Mucosa of gallbladder (tissue), 1 donor: ENCODE measurements around the gene NECTIN1. TPM values are rescaled to one million over a fixed set of nuclear protein-coding genes. Genes with fewer than 3 reads are reported as not detected.

Experiments used
- DNase-seq: peaks from one replicate; pipeline ENCODE4 v3.0.0-alpha.2; 2020; ENCODE audit warnings: low spot score
- total RNA-seq: library from RNA; stranded (reverse); gene quantifications from one replicate; pipeline ENCODE4 v1.2.1, GENCODE V29; 2021
- donor health status: DM: no; HTN: no; CAD: no.

Gene NECTIN1
- total RNA-seq, 1 donor from 2014 or later, result 13.2 TPM

DNA sequence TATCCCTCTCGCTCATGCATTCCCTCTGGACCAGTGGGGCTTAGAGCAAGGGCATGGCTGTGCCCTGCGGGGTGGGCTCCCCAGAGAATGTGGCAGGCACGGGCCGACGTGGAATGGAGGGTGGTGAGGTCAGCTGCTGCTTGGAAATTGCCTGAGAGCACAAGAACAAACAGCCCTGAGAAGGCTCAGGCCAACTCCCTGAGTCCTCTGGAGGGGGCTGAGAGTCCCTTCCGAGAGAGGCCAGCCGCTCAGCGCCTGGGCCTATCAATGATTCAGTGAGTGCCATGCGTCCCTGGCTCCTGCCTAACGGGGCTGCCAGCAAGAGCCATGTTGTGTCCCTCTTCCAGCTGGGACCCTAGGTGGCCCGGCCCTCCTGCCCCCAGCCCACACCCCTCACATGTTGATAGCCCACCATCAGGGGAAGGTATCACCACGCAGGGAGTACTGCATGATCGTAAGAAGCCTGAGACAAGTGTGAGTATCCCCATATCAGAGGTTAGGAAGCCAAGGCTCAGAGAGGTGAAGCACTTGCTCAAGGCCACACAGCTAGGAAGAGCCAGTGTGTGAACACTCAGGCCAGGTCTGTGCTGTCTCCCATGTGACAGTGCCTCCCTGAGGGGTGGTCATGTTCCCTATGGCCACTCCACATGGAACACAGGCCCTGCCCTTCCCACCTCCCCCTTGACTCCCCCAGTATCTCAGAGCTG lies 55.8 kb downstream of the NECTIN1 start:
- no peak for DNase-seq

DNA sequence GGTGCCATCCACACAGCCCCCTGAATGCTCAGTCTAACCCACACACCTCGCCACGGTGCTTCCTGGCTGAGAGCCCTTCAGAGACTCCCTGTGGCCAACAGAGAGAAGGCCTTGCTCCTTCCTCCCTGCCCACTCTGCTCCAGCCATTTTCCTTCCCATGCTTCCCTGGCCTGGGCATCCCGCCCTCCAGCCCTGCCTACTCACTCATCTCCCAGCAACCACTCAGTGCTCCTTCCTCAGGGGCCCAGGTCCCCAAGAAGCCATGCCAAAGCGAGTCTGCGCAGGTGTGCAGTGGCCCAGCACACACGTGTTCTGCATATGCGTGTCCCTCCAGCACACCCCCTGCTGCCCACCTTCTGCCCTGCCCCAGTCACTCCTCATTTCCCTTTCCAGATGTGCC lies 56.4 kb downstream of the NECTIN1 start:
- no peak for DNase-seq

DNA sequence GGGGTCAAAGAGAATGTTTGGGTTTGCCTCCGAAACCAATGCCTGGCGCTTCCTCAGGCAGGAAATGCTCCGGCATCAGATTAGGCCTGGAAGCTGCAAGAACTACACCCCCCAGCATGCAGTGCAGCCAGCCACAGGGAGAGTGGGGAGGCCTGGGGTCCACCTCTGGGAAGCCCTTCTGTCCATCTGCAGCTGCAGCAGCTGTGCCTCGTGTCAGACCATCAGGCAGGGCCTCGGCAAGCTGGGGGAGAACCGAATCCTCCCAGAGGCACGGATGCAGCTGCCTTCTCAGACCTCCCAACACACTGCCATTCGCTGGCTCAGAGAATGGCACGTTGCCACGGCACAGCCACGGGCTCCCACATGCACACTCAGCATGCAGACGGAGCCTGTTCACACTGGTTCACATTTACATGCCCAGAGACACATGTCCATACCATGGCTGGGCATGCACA lies 57.4 kb downstream of the NECTIN1 start:
- no peak for DNase-seq

DNA sequence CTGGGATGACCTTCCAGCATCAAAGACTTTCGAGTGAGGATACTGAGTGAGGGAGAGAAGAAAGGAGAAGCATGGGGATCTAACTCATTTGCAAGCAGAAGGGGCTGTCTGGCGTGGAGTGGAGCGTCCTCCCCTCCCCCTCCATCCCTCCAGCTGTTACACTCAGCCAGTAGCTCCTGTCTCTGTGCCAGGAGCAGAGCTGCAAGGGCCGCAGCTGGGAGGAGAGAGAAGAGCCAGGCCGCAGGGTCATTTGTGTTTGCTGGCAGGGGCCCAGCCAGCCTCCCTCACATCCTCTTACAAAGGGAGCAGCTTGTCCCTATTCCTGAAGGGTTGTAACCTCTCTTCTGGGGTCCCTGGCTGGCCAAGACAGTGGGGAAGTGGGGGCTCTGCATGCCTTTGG lies 57.9 kb downstream of the NECTIN1 start:
- peak; percentile 68 for DNase-seq

DNA sequence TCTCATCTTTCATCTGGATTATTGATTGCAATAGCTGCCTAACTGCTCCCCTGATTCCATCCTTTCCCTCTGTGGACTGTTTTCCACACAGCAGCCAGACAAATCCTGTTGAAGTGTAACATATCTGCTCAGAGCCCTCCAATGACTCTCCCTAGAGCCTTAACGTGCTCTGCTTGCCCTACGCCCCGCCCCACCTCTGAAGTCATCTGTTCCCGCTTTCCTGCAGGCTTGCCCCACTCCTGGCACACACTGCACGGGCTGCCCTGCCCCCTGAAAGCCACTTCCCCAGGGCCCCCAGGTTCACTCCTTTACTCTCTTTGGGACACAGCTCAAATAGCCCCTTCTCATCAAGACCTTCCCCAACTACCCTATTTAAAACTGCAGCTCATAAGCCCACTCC lies 59.5 kb downstream of the NECTIN1 start:
- DNase-seq, result no peak

DNA sequence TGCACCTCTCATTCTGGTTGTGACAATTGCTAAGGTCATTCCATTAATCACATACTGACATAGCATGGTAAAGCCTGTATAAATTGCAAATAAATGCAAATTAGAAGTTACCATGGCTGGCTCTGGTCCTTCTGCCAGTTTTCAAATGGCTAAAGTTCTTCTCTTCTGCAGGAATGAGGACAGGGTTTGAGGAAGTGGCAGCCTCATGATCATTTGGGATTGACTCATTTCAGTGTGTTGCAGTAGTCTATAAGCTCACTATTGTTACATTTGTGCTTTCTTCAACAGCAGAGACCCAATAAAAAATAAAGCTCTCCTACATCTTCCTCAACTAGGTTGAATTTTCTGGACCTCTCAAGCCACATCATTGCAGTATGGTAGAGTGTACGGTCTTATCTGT lies 60.3 kb downstream of the NECTIN1 start:
- no peak for DNase-seq

DNA sequence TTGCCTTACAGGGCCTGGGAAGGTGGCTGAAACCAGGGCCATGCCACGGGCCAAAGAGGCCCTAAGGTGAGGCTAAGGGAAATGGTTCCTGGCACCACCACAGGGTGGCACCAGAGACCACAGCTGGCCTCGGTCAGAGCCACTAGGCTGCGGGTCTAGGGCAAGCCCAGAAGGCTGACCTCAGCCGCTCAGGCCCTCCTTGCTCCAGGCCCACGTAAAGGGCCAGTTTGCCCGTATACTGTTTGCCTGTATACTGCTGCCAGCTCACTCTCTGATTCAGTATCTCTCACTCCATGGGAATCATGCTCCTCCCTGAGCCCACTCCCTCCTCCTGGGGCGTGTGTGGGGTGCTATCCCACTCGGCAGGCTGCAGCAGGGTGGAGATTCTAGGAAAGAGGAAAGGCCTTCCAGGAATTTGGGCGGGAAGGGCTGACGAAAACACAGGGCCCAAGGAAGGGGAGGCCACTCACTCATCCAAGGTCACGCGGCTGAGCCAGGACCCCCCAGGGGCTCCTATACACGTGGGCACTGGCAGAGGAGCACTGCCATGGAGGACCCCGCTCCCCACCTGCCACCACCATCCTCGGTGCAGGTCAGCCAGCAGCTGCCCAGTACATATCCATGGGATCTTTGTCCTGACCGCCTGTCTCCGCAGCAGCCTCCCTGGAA lies 62.4 kb downstream of the NECTIN1 start:
- peak; percentile 71 for DNase-seq

DNA sequence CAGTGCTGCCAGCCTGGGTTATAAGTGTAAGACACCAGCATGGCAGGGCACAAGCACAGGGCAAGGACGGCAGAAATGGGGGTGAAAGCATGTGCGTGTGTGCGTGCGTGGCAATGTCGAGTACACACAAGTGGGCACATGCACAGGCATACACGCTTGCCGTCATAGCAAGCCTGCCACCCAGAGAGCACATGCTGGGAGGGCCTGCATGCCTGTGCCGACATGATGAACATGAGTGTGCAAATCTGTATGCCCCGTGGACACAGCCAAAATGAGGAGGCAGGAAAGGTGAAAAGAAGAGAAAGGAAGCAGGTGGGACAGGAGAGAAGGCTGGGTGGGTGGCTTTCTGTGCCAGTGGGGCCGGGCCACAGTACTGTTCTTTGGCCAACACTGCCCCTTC lies 62.9 kb downstream of the NECTIN1 start:
- no peak for DNase-seq

DNA sequence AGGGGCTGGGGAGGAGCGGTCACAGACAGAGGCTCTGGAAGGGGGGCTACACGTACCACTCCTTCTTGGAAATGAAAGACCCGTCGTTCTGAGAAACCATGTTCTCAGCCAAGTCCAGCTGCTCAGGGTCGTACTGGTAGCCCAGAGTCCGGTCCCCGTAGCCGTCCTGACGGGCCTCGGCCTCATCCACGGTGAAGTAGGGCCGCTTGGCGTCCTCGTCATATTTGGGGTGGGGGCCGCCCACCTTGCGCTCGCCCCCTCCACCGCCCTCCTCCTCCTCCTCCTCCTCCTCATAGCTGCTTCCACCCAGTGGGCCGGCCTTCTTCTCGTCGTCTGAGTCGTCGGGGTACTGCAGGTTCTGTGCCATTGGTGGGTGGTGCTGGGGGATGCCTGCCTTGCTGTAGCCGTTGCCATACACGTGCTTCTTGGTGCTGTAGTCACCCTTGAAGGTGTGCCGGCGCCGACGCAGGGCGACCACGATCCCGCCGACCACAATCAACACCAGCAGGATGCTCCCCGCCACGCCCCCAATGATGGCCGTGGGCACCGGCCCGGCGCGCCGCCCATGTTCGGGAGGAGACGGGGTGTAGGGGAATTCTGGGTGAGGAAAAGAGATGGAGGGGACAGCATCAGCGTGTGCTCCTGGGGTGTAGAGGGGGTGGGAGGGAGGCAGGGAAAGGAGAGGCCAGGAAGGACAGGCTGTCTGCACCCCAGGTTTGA lies 64.1 kb downstream of the NECTIN1 start:
- DNase-seq, result no peak

DNA sequence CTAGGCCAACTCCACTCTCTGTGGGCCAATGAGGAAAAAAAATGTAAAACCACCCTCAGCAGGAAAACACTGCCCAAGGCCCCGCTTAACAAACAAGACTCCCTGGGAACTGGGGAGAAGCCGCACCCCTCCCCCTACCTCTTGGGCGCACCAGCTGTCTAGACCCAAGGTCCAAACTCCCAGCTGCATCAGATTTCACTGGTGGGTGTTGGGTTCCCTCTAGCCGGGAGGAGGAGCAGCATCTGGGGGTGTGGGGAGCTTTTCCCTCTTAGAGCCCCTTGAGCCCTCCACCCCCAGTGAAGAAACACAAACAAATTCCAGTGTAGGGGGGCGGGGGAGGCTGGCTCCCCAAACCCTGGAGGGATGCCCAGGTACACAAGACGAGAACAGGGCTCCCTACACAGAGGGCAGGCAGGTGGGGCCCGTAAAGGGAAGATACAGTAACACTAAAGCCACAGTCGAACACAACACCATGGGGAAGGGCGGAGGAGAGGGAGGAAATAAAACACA lies 64.9 kb downstream of the NECTIN1 start:
- no peak for DNase-seq

DNA sequence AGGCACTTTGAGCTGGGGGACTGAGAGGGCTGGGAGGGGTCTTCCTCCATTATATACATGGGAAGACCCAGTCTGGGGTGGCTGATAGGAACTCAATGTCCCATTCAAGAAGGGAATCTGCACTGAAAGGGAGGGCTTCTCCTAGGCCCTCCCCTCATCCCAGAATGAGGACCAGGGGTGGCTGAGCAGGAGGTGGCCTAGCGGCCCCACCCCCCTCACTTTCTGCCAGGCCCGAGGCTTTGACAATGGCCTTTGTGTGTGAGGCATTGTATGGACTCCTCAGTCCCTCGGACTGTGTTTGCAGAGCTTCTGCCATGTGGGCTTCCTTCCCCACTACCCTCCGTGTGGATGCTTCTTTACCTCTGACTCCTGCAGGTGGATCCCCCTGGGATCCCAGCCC lies 65.7 kb downstream of the NECTIN1 start:
- DNase-seq, result no peak

DNA sequence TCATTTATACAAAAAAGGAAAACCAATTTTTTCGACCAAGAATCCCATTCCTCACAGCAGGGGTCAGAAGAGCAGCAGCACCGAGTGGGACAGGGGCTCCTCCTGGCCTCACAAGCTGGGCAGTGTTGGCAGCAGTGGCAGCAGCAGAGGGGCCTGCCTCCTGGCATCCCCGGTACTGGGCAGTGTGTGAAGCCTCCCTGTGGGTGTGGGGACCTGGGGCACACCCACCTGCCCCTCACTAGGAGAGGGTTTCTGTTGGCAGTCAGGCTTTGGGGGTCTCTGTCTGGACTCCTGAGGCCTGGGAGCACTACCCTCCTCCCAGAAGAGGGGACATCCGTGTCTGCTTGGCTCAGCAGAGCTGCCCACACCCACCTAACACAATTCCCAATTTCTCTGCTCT lies 67.8 kb downstream of the NECTIN1 start:
- no peak for DNase-seq

DNA sequence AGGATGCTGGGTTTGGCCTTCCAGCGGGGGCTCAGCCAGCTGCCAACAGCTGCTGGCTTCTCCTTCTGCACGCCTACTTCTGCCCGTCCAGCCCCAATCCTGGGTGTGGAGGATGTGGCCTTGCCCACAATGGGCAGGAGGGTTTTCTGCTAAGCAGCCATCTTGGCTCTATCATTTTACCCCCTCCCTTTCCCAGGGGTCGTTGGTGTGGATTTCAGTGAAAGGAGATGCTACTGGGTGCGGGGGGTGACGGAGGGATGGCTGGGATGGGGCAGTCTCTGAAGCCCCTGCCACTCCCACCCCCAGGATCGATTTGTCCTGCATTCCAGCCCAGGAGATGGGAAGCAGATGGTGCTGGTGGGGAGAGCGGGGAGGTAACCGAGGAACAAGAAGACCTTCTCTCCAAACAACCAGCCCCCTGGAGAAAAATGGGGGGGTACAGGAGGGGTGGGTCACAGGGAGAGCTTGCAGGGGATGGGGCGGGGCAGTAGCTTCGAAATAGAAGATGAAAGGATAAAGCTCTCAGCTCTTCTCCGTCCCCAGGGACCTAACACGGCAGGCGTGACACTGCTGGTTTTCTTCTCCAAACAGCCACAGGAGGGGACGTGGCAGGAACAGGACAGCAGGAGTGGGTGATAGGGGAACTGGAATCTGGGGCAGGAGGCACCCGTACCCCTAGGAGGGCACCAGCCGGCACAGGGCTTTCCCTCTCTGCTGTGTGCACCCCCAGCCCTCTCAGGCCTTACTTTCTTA lies 68.9 kb downstream of the NECTIN1 start:
- DNase-seq, result no peak

DNA sequence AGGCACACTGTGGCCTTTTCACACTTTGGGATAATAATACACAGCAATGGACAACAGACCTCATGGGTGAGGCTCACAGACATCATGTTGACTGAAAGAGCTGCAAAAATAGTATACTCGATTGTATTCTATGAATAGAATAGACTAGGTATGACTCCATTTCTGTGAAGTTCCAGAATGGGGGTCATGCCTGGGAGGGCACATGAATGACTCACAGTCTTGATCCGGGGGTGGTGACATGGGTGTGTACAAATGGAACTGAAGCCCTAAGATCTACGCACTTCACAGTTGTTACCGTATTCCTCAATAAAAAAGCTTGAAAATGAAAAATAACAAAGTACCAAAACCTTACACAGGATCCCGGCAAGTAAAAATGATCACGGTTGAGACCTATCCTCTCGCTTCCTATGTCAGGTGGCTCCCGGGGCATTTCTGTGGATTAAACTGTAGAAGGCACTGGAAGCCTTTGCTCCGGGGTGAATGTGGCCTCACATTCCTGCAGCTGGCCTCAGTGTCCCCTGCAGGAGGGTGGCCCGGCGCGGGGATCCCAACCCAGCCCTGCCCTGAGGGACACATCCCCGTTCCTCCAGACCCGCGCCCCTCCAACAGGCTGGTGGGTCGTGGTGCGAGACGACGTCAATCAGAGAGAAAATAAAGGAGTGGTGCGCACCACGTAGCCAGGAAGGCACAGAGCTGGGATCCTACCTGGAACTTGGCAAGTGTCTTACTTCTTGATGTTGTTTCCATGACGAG lies 75.9 kb downstream of the NECTIN1 start:
- DNase-seq, result no peak

DNA sequence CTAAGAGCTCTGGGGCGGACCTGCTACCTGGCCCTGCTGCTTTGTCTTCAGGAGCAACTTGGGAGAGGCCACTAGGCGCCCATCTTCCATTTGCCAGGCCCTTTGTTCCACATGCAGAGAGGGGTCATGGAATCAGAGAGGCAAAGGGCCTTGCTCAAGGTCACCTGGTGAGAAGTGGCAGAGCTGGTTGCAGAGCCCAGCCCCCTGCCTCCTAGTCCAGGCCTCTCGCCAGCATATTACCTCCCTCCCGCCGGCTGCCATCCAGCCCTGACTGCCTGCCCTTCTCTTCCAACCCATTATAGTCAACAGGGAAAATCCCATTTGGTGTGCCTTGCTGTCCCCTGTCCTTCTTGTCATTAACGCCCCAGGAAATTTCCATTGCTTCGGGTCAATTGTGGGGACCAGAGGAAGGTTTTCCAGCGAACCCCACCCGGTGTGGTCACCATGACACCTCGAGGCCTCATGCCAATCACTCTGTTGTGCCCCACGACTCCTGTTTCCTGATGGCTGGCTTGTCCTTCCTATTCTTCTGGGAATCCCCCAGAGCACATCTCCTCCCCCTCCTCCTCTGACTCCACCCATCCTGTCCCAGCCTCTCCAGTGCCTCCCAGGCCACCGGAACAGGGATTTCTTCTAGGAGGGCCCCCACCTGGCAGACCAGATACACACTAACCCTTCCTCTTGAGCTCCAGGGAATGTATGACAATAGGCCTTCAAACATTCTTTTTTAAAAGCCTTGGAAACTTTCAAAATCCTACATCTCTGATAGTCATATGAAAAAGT lies 77.0 kb downstream of the NECTIN1 start:
- no peak for DNase-seq

DNA sequence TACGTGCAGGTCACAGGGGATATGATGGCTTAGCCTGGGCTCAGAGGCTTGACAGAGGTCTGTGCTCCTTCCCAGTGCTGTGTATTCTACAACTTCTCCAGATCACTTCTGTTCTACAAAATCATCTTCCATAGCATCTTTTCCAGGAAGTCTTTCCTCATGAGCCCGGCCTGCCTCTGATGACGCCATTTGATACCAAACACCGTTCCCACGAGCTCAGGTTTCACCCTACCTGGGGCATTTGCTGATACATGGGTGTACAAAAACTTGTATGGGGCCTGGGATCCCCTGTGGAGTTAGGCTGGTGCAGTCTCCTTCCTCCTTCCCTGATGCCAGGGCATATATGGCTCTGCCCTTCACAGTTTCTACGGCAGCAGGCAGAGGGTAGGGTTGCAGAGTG lies 78.7 kb downstream of the NECTIN1 start:
- DNase-seq, result no peak

DNA sequence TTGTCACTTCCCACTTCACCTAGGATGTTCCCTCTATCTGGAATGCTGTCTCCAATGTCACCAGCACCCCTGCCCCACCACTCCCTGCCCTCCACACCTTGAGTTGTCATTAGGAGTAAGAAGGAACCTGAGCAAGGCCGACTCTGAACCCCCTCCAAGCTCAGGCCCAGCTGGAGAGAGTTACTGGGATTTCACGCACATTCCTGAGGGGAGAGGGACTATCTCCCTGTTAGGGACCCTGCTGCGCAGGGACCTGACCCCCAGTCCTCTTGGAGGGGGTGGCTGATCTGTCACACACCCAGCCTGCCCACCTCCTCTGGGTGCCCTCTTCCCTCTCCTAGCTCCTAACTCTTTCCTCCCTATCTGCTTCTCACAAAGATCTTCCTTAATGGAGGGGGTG lies 81.7 kb downstream of the NECTIN1 start:
- no peak for DNase-seq

DNA sequence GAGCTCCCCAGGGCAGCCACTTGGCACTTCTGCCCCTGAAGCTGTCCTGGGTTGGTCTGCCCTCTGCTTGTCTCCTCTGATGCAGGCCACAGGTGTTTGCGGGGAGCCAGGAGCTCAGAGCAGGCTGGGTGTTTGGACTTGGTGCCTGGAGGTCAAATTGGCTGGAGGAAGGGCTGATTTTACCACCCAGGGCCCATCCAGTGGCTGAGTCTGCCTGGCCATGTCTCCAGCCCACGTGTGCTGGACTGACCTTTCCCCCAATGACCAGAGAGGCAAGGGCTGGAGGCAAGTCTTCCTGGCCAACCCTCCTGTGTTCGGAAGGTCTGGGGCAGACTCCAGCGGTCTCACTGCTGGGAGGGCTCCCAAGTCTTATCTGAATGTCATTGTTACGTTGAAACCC lies 84.0 kb downstream of the NECTIN1 start:
- DNase-seq, result no peak

DNA sequence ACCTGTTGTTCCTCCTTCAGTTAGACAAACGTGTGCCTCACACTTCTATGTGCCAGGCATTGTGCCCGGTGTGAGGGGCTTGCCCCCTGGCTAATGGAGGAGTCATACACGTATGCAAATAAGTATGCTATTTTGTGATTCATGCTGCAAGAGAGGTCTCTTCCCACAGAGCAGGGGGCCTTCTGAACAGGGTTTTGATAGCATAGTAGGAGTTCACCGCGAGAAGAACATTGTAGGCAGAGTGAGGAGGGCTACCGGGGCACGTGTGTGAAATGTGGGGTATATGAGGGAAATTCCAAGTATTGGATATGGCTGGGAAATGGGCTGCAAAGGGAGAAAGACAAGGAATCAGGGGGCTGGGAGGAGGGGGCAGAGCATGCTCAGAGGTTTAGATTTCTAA lies 84.5 kb downstream of the NECTIN1 start:
- DNase-seq, result no peak

DNA sequence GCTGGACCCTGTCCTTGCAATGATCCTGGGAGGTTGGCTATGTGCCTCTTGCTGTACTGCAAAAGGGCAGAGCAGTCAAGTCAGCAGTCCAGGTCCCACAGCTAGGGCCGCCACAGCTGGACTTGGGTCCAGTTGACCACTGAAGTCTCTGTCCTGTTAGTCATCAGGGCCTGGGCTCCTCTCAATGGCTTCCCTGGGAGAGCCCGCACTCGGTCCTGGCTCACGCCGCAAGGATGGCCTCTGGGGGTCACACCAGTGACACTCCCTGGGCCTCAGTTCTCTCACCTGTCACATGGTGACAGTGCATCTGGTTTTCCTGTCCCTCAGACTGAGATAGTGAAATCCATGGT lies 85.1 kb downstream of the NECTIN1 start:
- no peak for DNase-seq
